GM12878 (cell line): ENCODE measurements around the gene GRIK1. TPM values are rescaled to one million over a fixed set of nuclear protein-coding genes. Genes with fewer than 3 reads are reported as not detected.

ENCODE experiments used
- ATAC-seq: fragments of 200-7000 bp; cut with Tn5 transposase; 3 replicates; pipeline ENCODE4 v1.9.1; 2020; ENCODE audit warnings: mild to moderate bottlenecking, moderate library complexity
- BruUV-seq: library from RNA; stranded (reverse); fragments of 400-500 nt; replicated peaks from 2 replicates; lab custom pipeline; 2021; lab: Mats Ljungman, UMichigan
- CTCF ChIA-PET: fragments of 300-600 bp; sonication (Branson Sonifier 250); formaldehyde crosslinking; extraction: SDS; loops from one replicate; lab custom pipeline; 2021; ENCODE audit warnings: inconsistent platforms; lab: Yijun Ruan, JAX
- POLR2A ChIA-PET: fragments of 350-600 bp; formaldehyde crosslinking; extraction: SDS; loops from one replicate; lab custom pipeline; 2021; ENCODE audit warnings: inconsistent platforms; lab: Charles Lee
- RAD21 ChIA-PET: fragments of 300-600 bp; sonication (Branson Sonifier 250); formaldehyde crosslinking; loops from one replicate; lab custom pipeline; 2023; ENCODE audit warnings: antibody characterized with exemption; ENCODE audit not compliant: unreplicated experiment; lab: Charles Lee
- SMC1A ChIA-PET: fragments of 300-600 bp; sonication (Branson Sonifier 250); formaldehyde crosslinking; loops from one replicate; lab custom pipeline; 2023; ENCODE audit not compliant: unreplicated experiment, uncharacterized antibody; lab: Charles Lee
- DNase-seq: peaks from one replicate; pipeline ENCODE4 v3.0.0-alpha.2; 2011; ENCODE audit warnings: low read depth, low spot score
- FAIRE-seq: peaks from 3 replicates; lab custom pipeline; 2011; peaks lifted over from hg19 to GRCh38; lab: Jason Lieb, UNC
- H2AFZ ChIP-seq: 2 replicates; pipeline ENCODE4 v1.6.0; 2011; ENCODE audit warnings: low read depth, low read length, control low read depth; ENCODE audit not compliant: control insufficient read depth
- H3K27ac ChIP-seq: 2 replicates; pipeline ENCODE4 v1.5.1; 2011; ENCODE audit warnings: control low read depth; ENCODE audit not compliant: control insufficient read depth, insufficient read depth
- H3K27me3 ChIP-seq, 2 experiments: replicated peaks in 1 of 2; 2 replicates each; pipeline versions ENCODE4 v1.6.0 to v1.6.1; 2011; ENCODE audit warnings: low read length in 1 of 2; ENCODE audit not compliant: control insufficient read depth in 2 of 2, insufficient read depth in 2 of 2
- H3K36me3 ChIP-seq, 2 experiments: 2 replicates each; pipeline ENCODE4 v1.5.1; 2011; ENCODE audit warnings: low read length in 1 of 2; ENCODE audit not compliant: control insufficient read depth in 2 of 2, insufficient read depth in 2 of 2
- H3K4me1 ChIP-seq: 2 replicates; pipeline ENCODE4 v1.6.1; 2011; ENCODE audit warnings: mild to moderate bottlenecking, low read length, moderate library complexity, mixed read lengths; ENCODE audit not compliant: control insufficient read depth, insufficient read depth
- H3K4me2 ChIP-seq: 2 replicates; pipeline ENCODE4 v1.6.0; 2011; ENCODE audit warnings: control low read depth; ENCODE audit not compliant: control insufficient read depth, insufficient read depth
- H3K4me3 ChIP-seq: fragments of 200-600 bp; sonication (generic); 2 replicates; pipeline ENCODE4 v1.5.1; 2016
- H3K79me2 ChIP-seq: 2 replicates; pipeline ENCODE4 v1.6.0; 2011; ENCODE audit warnings: low read length; ENCODE audit not compliant: control insufficient read depth, insufficient read depth
- H3K9ac ChIP-seq: 2 replicates; pipeline ENCODE4 v1.8.0; 2011; ENCODE audit warnings: low read length, control low read depth, mixed read lengths; ENCODE audit not compliant: control insufficient read depth, insufficient read depth
- H3K9me3 ChIP-seq: replicated peaks from 3 replicates; pipeline ENCODE4 v1.5.1; 2011; ENCODE audit warnings: mild to moderate bottlenecking, low read length; ENCODE audit not compliant: control insufficient read depth, insufficient read depth
- H4K20me1 ChIP-seq: 2 replicates; pipeline ENCODE4 v1.6.0; 2011; ENCODE audit not compliant: control insufficient read depth, insufficient read depth
- MEF2A ChIP-seq: IDR thresholded peaks from 2 replicates; pipeline ENCODE4 v1.6.1; 2011; ENCODE audit warnings: low read depth, mild to moderate bottlenecking, low read length, moderate library complexity; ENCODE audit not compliant: insufficient read depth
- MYB ChIP-seq: fragments of 150-350 bp; IDR thresholded peaks from 2 replicates; pipeline ENCODE4 v1.6.1; 2014; ENCODE audit warnings: mild to moderate bottlenecking, low read depth, low read length, borderline replicate concordance
- NFXL1 ChIP-seq: fragments of 450-650 bp; IDR thresholded peaks from 2 replicates; pipeline ENCODE4 v1.6.1; 2017; ENCODE audit warnings: antibody characterized with exemption, mild to moderate bottlenecking, borderline replicate concordance
- NFYB ChIP-seq: IDR thresholded peaks from 2 replicates; pipeline ENCODE4 v1.6.1; 2011; ENCODE audit warnings: low read depth, mild to moderate bottlenecking, low read length, improper control_type of control experiment, moderate library complexity; ENCODE audit not compliant: insufficient read depth
- RAD21 ChIP-seq: IDR thresholded peaks from 2 replicates; pipeline ENCODE4 v1.6.1; 2011; ENCODE audit warnings: mild to moderate bottlenecking, low read depth, low read length, moderate library complexity; ENCODE audit not compliant: insufficient read depth
- SRF ChIP-seq, 2 experiments: IDR thresholded peaks; 2 replicates each; pipeline ENCODE4 v1.6.1; 2011; ENCODE audit warnings: low read depth in 2 of 2, low read length in 2 of 2, mild to moderate bottlenecking in 1 of 2, moderate library complexity in 1 of 2
- TBL1XR1 ChIP-seq: IDR thresholded peaks from 2 replicates; pipeline ENCODE4 v1.6.1; 2012; ENCODE audit warnings: low read depth, low read length, improper control_type of control experiment
- WGBS: methylation state at CpG from one replicate; pipeline ENCODE4 v1.1.6; 2016; ENCODE audit warnings: low lambda C conversion rate; ENCODE audit not compliant: insufficient replicate concordance, insufficient coverage; ENCODE audit errors: missing lambda C conversion rate; 5-methylcytosine and 5-hydroxymethylcytosine counted together
- in situ Hi-C: fragments of 300-500 bp; cut with MboI; formaldehyde crosslinking; loops from 9 replicates; pipeline ENCODE4 v1.14.3; 2018; ENCODE audit warnings: mixed read lengths
- intact Hi-C: fragments of 100-400 bp; cut with micrococcal nuclease; formaldehyde crosslinking; loops from one replicate; pipeline ENCODE4 v1.14.2; 2022; ENCODE audit not compliant: unreplicated experiment
- polyA plus RNA-seq, 11 experiments: library from polyadenylated mRNA; depleted of rRNA in 4 of 11; unstranded in 6 of 11; stranded (reverse) in 5 of 11; fragments of >200 nt; fragmentation: Nextera tagmentation in 4 of 11; fragmentation: Illumina TruSeq in 1 of 11; extraction: Ambion mirVana in 4 of 11; extraction: Trizol in 1 of 11; gene quantifications; 1 replicate in 1 of 11; 2 replicates in 10 of 11; pipeline versions ENCODE4 v1.2.1 to v1.2.3, GENCODE V29; 2011 to 2016; ENCODE audit warnings: inconsistent platforms in 2 of 11, missing spikeins in 2 of 11, low read depth in 1 of 11
- total RNA-seq, 4 experiments: library from RNA; depleted of rRNA in 3 of 4; stranded (reverse); fragments of >200 nt in 3 of 4; fragmentation: Illumina TruSeq in 1 of 4; extraction: Trizol in 1 of 4; gene quantifications; 2 replicates each; pipeline versions ENCODE4 v1.2.1 to v1.2.3, GENCODE V29; 2013 to 2021
- TF ChIP-seq, protein P1 (sequence below): IDR thresholded peaks from 2 replicates; pipeline ENCODE4 v1.6.1; 2012; ENCODE audit warnings: low read depth, low read length, improper control_type of control experiment
- TF ChIP-seq, protein P2 (sequence below): fragments of 450-650 bp; IDR thresholded peaks from 2 replicates; pipeline ENCODE4 v1.6.1; 2016; ENCODE audit warnings: mild to moderate bottlenecking, moderate library complexity, borderline replicate concordance
- TF ChIP-seq, protein P3 (sequence below): IDR thresholded peaks from 2 replicates; pipeline ENCODE4 v1.6.1; 2012; ENCODE audit warnings: mild to moderate bottlenecking, low read depth, low read length

GRIK1 gene
- total and polyA plus RNA-seq, 10 of the 15 experiments (the other 5 are each of a cell fraction or from before 2014, with no cell fraction given) = 0.05 to 0.13 (median 0.09) TPM; not detected in 7

DNA sequence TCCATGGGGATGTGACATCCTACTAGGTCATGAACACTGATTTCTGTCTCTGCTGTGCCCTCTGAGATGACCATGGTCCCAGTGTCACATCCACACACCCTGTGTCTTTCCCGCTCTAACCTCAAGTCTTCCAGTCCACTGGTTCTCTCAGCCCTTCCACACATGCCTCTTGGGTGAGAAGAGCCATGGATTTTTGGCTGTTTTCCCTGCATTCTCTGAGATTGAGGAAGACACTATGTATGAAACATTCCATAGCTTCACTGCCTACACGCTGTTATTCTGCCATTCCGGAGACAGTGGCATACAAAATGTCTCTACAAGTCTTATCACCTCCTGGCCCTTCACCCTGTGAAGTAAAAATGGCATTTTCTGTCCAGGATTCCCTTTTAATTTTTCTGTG lies 393.7 kb downstream of the GRIK1 start:
- CTCF ChIA-PET = no interaction called here
- SMC1A ChIA-PET = interaction anchor here (0.9 kb wide), 1 partner anchor 43 kb away, joined by 3 read pairs; no protein-coding TSS in a partner anchor
- no peaks in the 10 kb centered on the region for H3K4me1 ChIP-seq
- H3K79me2 ChIP-seq = no peaks in the 10 kb centered on the region
- no peak overlapping the region for H2AFZ ChIP-seq
- H3K4me2 ChIP-seq = no peak overlapping the region
- H3K36me3 ChIP-seq = no peaks in the 10 kb centered on the region
- DNase-seq (no peak), ATAC-seq (no peak), FAIRE-seq (no peak)
- intact Hi-C loops (no loop called here), in situ Hi-C loops (no loop called here)
- no peak overlapping the region for H3K9ac ChIP-seq
- H3K4me3 ChIP-seq = no peak overlapping the region
- H4K20me1 ChIP-seq = no peaks in the 10 kb centered on the region
- POLR2A ChIA-PET = no interaction called here
- no peak overlapping the region for H3K27ac ChIP-seq
- no peaks in the 10 kb centered on the region for H3K27me3 ChIP-seq
- no peaks in the 10 kb centered on the region for H3K9me3 ChIP-seq
- WGBS = 84% methylated on average over 3 of the region's 3 CpGs
- RAD21 ChIA-PET = no interaction called here
- no TSS peak for BruUV-seq
- TF ChIP-seq, protein P1, sequence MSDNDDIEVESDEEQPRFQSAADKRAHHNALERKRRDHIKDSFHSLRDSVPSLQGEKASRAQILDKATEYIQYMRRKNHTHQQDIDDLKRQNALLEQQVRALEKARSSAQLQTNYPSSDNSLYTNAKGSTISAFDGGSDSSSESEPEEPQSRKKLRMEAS = no peak
- TF ChIP-seq MEF2A (no peak), RAD21 (no peak), NFXL1 (no peak), TBL1XR1 (no peak), MYB (no peak), SRF (IDR thresholded peaks at IDR 0.05; ENCODE audit: low read depth in 2 of 2, low read length in 2 of 2) (no peak), NFYB (no peak)
- TF ChIP-seq, protein P2, sequence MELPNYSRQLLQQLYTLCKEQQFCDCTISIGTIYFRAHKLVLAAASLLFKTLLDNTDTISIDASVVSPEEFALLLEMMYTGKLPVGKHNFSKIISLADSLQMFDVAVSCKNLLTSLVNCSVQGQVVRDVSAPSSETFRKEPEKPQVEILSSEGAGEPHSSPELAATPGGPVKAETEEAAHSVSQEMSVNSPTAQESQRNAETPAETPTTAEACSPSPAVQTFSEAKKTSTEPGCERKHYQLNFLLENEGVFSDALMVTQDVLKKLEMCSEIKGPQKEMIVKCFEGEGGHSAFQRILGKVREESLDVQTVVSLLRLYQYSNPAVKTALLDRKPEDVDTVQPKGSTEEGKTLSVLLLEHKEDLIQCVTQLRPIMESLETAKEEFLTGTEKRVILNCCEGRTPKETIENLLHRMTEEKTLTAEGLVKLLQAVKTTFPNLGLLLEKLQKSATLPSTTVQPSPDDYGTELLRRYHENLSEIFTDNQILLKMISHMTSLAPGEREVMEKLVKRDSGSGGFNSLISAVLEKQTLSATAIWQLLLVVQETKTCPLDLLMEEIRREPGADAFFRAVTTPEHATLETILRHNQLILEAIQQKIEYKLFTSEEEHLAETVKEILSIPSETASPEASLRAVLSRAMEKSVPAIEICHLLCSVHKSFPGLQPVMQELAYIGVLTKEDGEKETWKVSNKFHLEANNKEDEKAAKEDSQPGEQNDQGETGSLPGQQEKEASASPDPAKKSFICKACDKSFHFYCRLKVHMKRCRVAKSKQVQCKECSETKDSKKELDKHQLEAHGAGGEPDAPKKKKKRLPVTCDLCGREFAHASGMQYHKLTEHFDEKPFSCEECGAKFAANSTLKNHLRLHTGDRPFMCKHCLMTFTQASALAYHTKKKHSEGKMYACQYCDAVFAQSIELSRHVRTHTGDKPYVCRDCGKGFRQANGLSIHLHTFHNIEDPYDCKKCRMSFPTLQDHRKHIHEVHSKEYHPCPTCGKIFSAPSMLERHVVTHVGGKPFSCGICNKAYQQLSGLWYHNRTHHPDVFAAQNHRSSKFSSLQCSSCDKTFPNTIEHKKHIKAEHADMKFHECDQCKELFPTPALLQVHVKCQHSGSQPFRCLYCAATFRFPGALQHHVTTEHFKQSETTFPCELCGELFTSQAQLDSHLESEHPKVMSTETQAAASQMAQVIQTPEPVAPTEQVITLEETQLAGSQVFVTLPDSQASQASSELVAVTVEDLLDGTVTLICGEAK = no peak
- TF ChIP-seq, protein P3, sequence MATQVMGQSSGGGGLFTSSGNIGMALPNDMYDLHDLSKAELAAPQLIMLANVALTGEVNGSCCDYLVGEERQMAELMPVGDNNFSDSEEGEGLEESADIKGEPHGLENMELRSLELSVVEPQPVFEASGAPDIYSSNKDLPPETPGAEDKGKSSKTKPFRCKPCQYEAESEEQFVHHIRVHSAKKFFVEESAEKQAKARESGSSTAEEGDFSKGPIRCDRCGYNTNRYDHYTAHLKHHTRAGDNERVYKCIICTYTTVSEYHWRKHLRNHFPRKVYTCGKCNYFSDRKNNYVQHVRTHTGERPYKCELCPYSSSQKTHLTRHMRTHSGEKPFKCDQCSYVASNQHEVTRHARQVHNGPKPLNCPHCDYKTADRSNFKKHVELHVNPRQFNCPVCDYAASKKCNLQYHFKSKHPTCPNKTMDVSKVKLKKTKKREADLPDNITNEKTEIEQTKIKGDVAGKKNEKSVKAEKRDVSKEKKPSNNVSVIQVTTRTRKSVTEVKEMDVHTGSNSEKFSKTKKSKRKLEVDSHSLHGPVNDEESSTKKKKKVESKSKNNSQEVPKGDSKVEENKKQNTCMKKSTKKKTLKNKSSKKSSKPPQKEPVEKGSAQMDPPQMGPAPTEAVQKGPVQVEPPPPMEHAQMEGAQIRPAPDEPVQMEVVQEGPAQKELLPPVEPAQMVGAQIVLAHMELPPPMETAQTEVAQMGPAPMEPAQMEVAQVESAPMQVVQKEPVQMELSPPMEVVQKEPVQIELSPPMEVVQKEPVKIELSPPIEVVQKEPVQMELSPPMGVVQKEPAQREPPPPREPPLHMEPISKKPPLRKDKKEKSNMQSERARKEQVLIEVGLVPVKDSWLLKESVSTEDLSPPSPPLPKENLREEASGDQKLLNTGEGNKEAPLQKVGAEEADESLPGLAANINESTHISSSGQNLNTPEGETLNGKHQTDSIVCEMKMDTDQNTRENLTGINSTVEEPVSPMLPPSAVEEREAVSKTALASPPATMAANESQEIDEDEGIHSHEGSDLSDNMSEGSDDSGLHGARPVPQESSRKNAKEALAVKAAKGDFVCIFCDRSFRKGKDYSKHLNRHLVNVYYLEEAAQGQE = no peak
